KBM-7 (cell line): ENCODE measurements around the gene SLC35D3.
"Not testable (repeated sequence)": the region's sequence is repeated elsewhere in the genome, so short reads cannot be mapped to it uniquely, and the experiment has no call there.

Experiments used
- DNase-seq: peaks from one replicate; pipeline ENCODE4 v3.0.0-alpha.2; 2015
- in situ Hi-C: fragments of 300-500 bp; cut with MboI; formaldehyde crosslinking; loops from 2 replicates; pipeline ENCODE4 v1.14.3; 2020; ENCODE audit warnings: low sequenced_read_pairs, low pct_unique_long_range_greater_than_20kb, mixed read lengths

Gene SLC35D3, protein sequence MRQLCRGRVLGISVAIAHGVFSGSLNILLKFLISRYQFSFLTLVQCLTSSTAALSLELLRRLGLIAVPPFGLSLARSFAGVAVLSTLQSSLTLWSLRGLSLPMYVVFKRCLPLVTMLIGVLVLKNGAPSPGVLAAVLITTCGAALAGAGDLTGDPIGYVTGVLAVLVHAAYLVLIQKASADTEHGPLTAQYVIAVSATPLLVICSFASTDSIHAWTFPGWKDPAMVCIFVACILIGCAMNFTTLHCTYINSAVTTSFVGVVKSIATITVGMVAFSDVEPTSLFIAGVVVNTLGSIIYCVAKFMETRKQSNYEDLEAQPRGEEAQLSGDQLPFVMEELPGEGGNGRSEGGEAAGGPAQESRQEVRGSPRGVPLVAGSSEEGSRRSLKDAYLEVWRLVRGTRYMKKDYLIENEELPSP

DNA sequence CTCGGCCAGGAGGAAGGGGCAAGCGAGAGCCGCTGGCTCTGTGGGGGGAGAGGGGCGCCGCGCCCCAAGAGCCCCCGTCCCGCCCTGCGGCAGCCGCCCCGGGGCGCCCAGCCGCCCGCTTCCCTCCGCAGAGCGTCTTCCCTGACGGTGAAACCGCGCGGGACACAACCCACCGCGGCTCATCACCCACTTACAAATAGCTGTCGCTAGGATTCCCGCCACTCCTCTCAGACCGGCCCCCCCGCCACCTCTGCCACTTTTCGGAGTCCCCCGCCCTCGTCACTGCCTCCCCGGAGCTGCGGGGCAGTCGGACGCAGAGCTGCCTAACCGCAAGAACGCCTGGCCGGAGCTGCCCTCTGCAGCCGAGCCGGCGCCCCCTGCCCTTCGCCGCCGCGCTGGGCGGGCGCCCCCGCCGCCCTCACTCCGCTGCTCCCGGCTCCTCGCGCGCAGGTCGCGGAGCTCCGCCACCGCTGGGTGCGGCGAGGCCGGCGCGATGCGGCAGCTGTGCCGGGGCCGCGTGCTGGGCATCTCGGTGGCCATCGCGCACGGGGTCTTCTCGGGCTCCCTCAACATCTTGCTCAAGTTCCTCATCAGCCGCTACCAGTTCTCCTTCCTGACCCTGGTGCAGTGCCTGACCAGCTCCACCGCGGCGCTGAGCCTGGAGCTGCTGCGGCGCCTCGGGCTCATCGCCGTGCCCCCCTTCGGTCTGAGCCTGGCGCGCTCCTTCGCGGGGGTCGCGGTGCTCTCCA is at the start of gene SLC35D3:
SLC35D3 (plus strand) TSS at position 366 of the 749 bp plus-strand sequence; CDS start at position 494, 128 bp downstream.
- peak; percentile 49 for DNase-seq
- in situ Hi-C loops, result no loop called here

DNA sequence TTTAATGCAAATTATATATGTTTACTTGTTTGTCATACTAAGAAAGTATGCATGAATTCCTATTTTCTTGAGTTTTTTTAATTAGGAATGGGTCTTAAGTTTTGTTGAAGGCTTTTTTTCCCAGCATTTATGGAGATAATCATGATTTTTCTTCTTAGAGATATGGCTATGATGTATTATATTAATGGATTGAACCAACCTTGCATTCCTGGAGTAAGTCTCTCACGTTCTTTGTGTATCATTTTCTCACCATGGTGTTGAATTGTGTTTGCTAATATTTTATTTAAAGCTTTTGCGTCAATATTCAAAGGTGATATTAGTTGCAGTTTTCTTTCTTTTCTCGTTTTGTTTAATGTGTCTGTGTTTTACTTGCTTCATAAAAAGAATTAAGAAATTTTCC is 48.4 kb upstream of the SLC35D3 start:
- DNase-seq, result peak; percentile 21
- in situ Hi-C loops, result no loop called here

DNA sequence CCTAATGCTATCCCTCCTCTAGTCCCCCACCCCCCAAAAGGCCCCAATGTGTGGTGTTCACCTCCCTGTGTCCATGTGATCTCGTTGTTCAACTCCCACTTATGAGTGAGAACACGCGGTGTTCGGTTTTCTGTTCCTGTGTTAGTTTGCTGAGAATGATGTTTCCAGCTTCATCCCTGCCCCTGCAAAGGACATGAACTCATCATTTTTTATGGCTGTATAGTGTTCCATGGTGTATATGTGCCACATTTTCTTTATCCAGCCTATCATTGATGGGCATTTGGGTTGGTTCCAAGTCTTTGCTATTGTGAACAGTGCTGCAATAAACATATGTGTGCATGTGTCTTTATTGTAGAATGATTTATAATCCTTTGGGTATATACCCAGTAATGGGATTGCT is 45.6 kb upstream of the SLC35D3 start:
- in situ Hi-C loops, DNase-seq: not testable (repeated sequence)

DNA sequence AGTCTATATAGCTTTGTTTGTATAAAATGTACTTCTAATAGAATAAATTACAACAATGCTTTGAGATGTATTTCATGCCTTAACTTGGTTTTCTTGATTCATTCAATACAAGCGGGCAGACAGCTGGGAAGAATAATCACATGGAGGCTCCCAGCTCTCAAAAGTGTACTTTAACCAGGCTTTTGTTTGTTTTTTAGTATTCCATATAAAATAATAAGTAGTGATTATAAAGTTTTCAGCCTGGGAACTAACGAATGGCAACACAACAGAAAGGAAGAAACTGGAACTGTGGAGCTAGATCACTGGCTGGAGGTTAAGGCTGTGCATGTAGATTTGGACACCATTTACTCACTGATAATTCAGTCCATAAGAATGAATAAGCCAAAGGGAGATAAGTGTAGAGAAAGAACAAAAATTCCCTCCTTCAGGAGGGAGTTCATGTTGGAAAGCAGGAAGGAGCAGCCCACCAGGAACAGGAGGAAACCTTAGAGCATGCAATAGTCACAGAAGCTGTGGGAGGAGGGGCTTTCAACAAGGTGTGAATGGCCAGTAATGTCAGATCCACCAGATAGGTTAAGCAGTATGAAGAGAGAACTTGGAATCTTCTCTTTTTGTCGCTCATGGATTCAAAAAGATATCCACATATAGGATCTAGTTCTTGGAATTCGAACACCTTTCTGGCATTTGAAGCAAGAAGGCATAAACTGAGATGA is 41.2 kb upstream of the SLC35D3 start:
- DNase-seq, result no peak
- in situ Hi-C loops, result no loop called here

DNA sequence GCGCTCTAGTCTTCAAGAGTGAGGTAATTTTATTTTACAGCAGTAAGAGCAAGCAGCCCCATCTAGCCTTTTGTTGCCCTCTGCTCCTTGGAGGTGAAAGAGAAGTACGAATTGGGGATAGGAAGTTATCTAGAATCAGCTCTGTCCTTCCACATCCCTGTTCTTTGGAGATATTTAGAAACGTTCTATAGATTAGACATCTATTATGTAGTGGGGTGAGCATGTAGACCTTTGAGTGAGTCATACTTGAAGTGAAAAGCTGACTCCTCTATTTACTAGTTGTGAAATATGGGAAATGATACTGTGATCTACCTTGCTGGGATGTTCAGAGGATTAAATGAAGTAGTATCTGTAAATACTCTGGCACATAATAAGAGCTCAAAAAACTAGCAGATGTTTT is 36.0 kb upstream of the SLC35D3 start:
- in situ Hi-C loops, result no loop called here
- DNase-seq, result no peak

DNA sequence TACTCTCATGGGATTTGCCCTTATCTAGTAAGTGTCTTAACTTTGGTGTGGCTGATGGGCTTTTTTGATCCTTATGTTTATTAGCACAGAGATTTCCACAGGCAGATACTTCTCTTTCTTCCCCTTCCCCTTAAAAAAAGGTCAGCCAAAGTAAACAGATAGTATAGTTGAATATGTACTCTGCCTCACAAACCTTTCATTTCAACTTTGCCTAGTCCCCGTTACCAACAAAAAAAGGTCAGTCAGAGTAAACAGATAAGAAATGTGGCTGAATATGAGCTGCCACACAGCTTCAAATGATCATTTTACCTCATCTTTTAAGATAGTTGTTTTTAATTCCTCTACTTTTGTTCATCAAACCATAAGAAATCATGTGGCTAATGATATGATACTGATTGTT is 34.1 kb upstream of the SLC35D3 start:
- in situ Hi-C loops, result no loop called here
- DNase-seq, result no peak

DNA sequence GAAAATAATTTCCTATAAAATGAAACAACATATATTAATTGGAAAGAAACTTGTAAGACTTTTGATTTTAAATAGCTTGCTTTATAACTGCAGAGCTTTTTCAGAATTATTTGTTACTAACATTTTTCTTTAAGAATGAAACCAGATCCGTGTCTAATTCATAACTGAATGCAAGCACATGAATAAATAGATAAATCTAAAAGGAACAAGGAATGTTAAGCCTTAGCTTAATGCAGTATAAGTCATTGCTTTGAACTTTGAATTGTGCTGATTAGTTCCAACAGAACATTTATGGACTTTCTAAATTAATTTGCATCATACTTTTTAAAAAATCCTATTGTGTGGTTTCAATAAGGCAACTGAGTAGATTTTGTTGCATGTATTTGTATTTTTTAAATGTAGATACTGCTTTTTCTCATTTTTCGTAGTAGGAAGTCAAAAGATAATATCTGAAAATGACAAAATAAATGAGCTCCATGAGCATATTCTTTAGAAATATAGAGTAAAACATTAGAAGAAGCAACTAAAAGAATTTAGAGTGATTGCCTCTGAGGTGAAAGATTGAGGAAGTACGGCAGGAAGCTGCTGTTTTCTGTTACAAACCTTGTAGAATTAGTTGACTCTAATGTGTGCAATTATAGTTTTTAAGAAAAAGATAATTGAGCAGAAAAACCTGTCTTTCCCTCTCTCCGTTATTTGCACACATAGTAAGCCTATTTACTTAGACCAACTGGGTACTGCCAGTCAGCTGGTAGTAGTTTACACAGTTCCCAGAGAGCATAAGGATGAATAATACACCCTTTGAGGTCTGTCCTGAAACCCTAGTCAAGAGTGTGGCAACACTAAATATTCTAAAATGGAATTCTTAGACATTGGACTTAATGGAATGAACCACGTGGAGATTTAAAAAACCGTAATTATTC is 32.6 kb upstream of the SLC35D3 start:
- in situ Hi-C loops, result no loop called here
- peak; percentile 52 for DNase-seq

DNA sequence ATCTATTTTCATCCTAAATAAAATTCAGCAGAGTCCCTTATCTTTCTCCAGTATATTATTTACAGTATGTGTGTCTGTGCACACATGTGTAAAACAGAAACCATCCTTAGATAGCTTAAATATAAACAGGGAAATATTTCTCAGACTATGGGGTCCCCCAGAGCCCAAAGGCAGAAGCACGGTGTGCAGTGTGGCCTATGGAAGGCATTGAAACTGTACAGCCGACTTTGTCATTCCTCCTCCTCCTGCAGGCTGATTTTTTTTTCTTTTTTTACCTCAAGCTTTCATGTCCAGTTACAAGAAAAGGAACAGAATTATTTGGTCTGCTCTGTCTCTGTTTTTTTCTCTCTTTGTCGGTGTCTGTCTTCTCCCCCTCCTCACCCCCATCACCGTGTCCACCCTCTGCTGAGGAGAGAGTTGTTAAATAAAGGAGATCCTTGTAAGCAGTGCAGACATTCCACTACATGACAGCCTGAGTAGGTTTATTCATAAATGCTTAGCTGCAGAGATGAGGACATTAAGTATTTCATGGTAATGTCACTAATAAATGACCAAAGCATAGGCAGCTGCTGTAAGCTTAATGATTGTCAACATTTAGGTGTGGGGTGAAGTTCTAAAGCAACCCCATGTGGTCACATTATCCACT is 31.8 kb upstream of the SLC35D3 start:
- in situ Hi-C loops, result no loop called here
- no peak for DNase-seq

DNA sequence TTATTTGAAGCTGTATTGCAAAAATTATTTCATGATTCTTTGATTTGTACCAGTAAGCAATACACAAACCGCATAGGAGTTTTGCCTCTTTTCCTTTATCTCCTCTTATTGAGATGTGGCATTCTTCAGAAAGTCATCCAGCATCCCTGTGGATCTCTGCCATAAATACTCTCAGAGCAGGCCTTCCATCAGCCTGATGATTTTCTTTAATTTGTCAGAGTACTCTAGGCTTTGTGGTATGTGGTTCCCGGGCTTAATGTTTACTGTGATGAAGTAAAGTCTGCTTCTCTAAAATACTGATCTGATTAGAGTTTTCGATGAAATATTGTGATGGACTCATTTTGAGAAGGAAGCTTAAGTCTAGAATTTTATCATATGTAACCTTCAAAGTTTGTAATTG is 31.1 kb upstream of the SLC35D3 start:
- in situ Hi-C loops, result no loop called here
- DNase-seq, result no peak

DNA sequence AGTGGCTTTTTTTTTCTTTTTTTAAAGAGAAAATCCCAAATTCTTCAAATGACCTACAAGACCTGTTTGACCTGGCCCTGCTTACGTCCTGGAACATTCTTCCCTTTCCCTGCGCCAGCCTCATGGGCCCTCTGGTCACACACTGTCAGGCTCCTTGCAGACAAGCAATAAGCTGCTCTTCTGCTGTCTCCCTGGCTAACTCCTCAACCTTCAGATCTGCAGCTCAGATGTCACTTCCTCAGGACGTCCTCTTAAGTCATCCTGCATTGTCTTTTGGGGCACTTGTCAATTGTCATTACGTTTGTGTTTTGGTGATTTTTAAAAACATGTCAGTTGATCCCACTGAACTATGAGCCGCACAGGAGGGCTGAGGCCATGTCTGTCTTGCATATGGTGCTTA is 28.9 kb upstream of the SLC35D3 start:
- in situ Hi-C loops, result no loop called here
- no peak for DNase-seq

DNA sequence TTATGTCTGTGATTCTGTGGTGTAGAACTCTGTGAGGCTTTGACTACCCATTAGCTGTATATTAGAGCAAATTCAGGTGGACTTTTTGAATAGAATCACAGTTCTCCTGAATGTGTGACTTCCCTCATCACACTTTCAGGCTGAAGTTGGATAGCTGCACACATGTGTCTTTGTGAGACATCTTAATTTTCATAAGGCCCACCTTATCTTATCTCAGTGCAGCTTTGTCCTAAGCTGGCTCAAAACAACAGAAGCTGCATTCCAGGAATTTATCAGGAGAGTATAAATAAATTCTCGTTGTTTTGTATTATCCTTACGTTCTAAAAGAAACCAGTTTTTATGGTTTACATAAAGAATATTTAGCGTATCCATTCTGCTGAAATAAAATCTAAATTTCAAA is 26.2 kb upstream of the SLC35D3 start:
- in situ Hi-C loops, result no loop called here
- DNase-seq, result no peak

DNA sequence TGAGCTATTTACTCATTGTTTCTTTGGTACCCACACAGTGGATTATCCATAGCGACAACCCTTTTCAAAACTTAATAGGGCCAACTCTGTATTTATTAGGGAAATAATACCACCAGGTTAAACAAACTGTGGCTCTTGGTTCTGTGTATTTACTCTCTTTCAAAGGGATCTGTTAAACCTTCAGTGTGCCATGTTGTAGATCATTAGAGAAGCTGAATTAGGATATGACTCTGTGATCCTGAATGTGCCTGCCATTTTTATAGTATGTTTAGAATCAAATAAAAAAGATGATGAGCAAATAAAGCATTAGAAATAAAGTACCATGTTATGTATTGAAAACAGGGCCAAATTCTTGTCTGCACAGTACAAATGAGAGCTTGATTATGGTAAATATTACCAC is 25.0 kb upstream of the SLC35D3 start:
- no peak for DNase-seq
- in situ Hi-C loops, result no loop called here

DNA sequence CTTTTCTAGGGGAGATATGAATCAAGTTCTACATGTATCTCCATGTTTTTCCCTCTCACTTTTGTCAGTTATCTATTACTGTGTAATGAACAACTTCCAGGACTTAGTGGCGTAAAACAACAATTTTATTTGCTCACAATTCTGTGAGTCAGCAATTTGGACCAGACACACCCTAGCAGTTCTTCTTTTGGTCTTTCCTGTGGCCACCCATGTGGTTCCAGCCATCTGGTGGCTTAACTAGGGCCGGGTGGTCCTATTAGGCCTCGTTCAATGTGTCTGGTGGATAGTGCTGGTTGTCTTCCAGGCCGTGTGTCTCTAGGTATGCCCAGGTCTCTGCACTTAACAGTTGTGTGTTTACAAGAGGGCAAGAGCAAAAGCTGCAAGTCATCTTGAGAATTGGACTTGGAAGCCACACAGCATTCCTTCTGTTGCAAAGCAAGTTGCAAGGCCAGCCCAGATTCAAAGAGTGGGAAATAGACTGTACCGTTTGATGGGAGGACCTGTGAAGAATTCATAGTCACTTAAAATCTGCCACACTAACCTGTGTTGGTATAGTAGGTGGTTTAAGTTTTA is 20.8 kb upstream of the SLC35D3 start:
- in situ Hi-C loops, result no loop called here
- no peak for DNase-seq

DNA sequence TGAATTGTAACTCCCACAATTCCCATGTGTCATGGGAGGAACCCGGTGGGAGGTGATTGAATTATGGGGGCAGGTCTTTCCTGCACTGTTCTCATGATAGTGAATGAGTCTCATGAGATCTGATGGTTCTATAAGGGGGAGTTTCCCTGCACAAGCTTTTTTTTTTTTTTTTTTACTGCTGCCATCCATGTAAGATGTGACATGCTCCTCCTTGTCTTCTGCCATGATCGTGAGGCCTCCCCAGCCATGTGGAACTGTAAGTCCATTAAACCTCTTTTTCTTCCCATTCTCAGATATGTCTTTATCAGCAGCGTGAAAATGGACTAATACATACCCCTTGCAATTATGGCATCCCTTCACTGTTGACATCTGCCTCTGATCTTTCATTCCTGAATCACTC is 17.6 kb upstream of the SLC35D3 start:
- DNase-seq, in situ Hi-C loops: not testable (repeated sequence)

DNA sequence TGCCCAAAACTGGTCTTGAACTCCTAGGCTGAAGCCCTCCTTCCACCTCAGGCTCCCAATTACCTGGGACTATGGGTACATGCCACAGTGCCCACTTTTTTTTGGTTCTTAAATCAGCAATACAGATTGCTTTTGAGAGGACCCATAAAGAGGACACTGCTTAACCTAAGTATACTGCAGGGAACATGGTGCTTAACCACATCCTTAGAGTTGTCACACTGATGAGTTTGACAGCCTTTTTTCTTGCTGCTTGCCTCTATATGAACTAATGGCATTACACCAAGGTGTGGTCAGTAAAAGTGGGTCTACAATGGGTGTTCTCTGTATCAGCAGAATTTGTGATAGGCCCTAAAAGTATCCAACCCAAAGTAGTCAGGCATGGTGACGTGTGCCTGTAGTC is 7.2 kb upstream of the SLC35D3 start:
- DNase-seq, result no peak
- in situ Hi-C loops, result no loop called here

DNA sequence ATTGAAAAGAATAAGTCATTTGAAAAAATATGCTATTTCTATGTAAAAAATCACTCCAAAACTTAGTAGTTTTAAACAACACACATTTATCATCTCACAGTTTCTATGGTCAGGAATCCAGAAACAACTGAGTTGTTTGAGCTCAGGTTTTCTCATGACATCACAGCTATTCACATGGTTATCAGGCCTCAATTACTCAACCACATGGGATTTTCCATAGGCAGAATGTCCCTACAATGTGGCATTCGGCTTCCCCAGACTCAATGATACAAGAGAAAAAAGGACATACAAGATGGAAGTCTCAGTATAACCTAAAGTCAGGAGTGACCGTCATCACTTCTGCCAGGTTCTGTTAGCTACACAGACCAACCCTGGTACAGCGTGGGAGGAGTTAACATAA is 3.4 kb upstream of the SLC35D3 start:
- DNase-seq, result no peak
- in situ Hi-C loops, result no loop called here

DNA sequence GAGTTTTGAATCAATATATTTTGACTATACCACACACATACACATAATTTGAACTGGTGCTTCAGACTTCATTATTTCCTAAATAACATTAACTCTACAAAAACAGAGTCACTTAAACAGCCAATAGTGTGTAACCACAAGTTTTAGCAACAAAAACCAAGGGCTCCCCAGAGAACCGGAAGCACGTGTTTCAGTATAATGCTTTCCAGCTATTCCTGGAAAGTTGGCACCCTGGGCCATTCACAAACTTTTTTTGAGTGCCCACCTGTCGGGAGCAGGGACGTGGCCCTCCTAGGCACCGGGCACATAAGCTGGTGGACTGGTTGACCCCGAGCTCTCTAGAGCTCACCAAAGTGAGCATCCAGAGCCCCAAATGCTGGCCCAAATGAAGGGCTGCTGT is 1.9 kb upstream of the SLC35D3 start:
- in situ Hi-C loops, result no loop called here
- DNase-seq, result peak; percentile 35

DNA sequence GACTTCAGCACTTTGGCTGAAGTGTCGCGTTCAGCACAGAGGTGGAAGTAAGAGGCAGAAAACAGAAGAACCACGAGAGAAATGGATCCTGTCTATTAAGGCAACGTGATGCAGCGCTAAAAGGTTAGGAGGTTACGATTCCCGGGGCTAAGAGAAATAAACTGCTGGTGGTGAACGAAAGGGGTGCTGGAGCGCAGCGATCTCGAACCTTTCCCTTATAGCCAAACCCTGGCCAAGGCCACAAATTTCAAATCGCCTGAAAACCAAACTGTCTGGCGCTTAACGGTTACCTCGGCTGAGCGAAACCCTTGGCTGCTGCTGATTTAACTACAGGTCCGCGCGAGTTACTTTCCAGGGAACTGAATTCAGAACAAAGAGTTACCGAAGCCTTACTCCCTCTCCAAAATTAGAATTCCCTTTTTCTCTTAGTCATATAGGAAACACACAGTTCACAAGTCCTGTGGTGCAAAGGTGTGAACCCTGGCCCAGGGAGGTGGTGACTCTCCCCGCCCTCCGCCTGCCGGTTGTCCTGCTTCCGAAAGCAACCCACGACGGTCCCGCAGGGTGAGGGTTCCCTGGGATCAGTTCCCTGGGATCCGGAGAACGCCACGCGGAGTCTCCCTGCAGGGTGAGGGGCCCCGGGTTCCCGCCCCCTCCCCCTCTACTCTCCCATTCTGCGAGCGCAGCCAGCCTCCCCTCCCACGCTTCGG is 1.3 kb upstream of the SLC35D3 start:
- in situ Hi-C loops, result no loop called here
- peak; percentile 33 for DNase-seq
